OCI-LY1 (cell line): ENCODE data around the gene SEMA5A.

ENCODE experiments used
- H2AFZ ChIP-seq: fragments of 200-600 bp; sonication (generic), shearing (Covaris generic); 2 replicates; pipeline ENCODE4 v1.6.0; 2014; ENCODE audit warnings: antibody characterized with exemption, mild to moderate bottlenecking, low read length
- H3F3A ChIP-seq: fragments of 200-600 bp; sonication (generic), shearing (Covaris generic); 2 replicates; pipeline ENCODE4 v1.6.0; 2014; ENCODE audit warnings: mild to moderate bottlenecking, antibody characterized with exemption, low read length, moderate library complexity; ENCODE audit not compliant: insufficient read depth
- H3K27ac ChIP-seq: fragments of 200-600 bp; sonication (generic); 2 replicates; pipeline ENCODE4 v1.5.1; 2014; ENCODE audit warnings: low read length, mixed run types, mild to moderate bottlenecking, low read depth; ENCODE audit not compliant: poor library complexity, severe bottlenecking
- H3K27me3 ChIP-seq: fragments of 200-600 bp; sonication (generic); 2 replicates; pipeline ENCODE4 v1.6.0; 2014; ENCODE audit warnings: antibody characterized with exemption, mild to moderate bottlenecking, low read length, moderate library complexity; ENCODE audit not compliant: insufficient read depth
- H3K36me3 ChIP-seq: fragments of 200-600 bp; sonication (generic); 2 replicates; pipeline ENCODE4 v1.6.1; 2014; ENCODE audit warnings: mild to moderate bottlenecking, antibody characterized with exemption, low read length, moderate library complexity, mixed read lengths; ENCODE audit not compliant: insufficient read depth
- H3K4me1 ChIP-seq: fragments of 200-600 bp; sonication (generic); 2 replicates; pipeline ENCODE4 v1.5.1; 2014; ENCODE audit warnings: mild to moderate bottlenecking, low read length, moderate library complexity; ENCODE audit not compliant: insufficient read depth, severe bottlenecking
- H3K4me2 ChIP-seq: fragments of 200-600 bp; sonication (generic), shearing (Covaris generic); 2 replicates; pipeline ENCODE4 v1.6.1; 2014; ENCODE audit warnings: low read length
- H3K4me3 ChIP-seq: fragments of 200-600 bp; sonication (generic); 2 replicates; pipeline ENCODE4 v1.5.1; 2014; ENCODE audit warnings: low read length, low read depth, mild to moderate bottlenecking, mixed read lengths; ENCODE audit not compliant: poor library complexity, severe bottlenecking
- H3K79me2 ChIP-seq: fragments of 200-600 bp; shearing (Covaris generic); 2 replicates; pipeline ENCODE4 v1.6.1; 2016; ENCODE audit warnings: mixed run types, low read length, mixed read lengths; ENCODE audit not compliant: insufficient read depth
- H3K9ac ChIP-seq: fragments of 200-600 bp; sonication (generic), shearing (Covaris generic); 2 replicates; pipeline ENCODE4 v1.6.1; 2014; ENCODE audit warnings: mild to moderate bottlenecking, low read length, mixed read lengths
- H3K9me2 ChIP-seq: fragments of 200-600 bp; sonication (generic), shearing (Covaris generic); 2 replicates; pipeline ENCODE4 v1.6.1; 2014; ENCODE audit warnings: low read depth, mild to moderate bottlenecking, low read length, mixed read lengths
- H3K9me3 ChIP-seq: fragments of 200-600 bp; shearing (Covaris generic); 2 replicates; pipeline ENCODE4 v1.6.1; 2014; ENCODE audit warnings: low read length, mixed read lengths
- H4K20me1 ChIP-seq: fragments of 200-600 bp; sonication (generic), shearing (Covaris generic); 2 replicates; pipeline ENCODE4 v1.6.0; 2016; ENCODE audit warnings: mild to moderate bottlenecking, low read length; ENCODE audit not compliant: insufficient read depth
- EZH2 ChIP-seq: fragments of 200-600 bp; sonication (generic), shearing (Covaris generic); IDR thresholded peaks from 2 replicates; pipeline ENCODE4 v1.8.0; 2017; ENCODE audit warnings: borderline replicate concordance, mixed run types, mild to moderate bottlenecking, antibody characterized with exemption, low read length, moderate library complexity, mixed read lengths
- TF ChIP-seq, protein P1 (sequence below): fragments of 200-600 bp; sonication (generic), shearing (Covaris generic); IDR thresholded peaks from 2 replicates; pipeline ENCODE4 v1.5.1; 2017; ENCODE audit warnings: mild to moderate bottlenecking, antibody characterized with exemption, low read length, moderate library complexity, mixed read lengths

SEMA5A gene

DNA sequence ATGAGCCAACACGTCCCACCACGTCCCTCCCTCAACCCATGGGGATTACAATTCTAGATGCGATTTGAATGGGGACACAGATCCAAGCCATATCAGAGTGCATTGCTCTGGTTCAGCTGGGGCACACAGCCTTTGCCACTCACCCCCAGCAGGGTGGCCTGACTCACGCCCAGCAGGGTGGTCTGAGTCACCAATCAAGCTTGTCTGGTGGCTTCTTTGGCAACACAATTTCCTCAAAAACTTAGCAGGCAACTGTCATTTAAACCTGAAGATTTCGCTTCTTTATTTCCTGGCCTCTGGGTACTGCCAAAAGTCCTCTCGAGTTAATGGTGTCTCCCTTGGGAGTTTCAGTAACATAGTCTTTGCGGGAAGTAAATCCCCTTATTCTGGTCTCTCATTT lies 16.3 kb upstream of the SEMA5A start:
- no peak overlapping the region for H3K4me3 ChIP-seq
- no peaks in the 10 kb centered on the region for H3K9me3 ChIP-seq
- no peaks in the 10 kb centered on the region for H3F3A ChIP-seq
- no peak overlapping the region for H2AFZ ChIP-seq
- H3K4me2 ChIP-seq = no peak overlapping the region
- H3K27me3 ChIP-seq = no peaks in the 10 kb centered on the region
- no peak overlapping the region for H3K9ac ChIP-seq
- no peak for TF ChIP-seq EZH2
- TF ChIP-seq, protein P1, sequence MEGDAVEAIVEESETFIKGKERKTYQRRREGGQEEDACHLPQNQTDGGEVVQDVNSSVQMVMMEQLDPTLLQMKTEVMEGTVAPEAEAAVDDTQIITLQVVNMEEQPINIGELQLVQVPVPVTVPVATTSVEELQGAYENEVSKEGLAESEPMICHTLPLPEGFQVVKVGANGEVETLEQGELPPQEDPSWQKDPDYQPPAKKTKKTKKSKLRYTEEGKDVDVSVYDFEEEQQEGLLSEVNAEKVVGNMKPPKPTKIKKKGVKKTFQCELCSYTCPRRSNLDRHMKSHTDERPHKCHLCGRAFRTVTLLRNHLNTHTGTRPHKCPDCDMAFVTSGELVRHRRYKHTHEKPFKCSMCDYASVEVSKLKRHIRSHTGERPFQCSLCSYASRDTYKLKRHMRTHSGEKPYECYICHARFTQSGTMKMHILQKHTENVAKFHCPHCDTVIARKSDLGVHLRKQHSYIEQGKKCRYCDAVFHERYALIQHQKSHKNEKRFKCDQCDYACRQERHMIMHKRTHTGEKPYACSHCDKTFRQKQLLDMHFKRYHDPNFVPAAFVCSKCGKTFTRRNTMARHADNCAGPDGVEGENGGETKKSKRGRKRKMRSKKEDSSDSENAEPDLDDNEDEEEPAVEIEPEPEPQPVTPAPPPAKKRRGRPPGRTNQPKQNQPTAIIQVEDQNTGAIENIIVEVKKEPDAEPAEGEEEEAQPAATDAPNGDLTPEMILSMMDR = no peak
- no peaks in the 10 kb centered on the region for H3K9me2 ChIP-seq
- no peaks in the 10 kb centered on the region for H3K79me2 ChIP-seq
- H3K27ac ChIP-seq = no peak overlapping the region
- no peaks in the 10 kb centered on the region for H4K20me1 ChIP-seq
- no peaks in the 10 kb centered on the region for H3K4me1 ChIP-seq
- H3K36me3 ChIP-seq = no peaks in the 10 kb centered on the region

DNA sequence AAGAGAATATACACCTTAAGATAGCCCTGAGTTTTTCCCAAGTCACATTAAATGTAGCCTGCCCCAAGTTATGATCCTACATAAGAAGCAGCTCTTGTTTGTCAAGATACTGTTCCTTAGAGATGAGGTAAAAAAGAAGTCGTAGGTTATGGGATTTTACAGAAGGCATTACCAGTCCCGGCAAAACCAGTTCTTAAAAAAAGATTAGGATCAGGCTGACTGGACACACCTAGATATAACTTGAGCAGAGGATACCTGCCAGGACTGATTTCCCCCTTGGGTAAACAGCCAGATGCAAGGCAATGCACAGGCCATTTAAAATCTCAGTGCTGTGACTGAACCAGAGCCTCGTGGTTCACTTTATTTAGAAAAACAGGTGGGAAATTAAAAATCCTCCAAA lies 14.1 kb upstream of the SEMA5A start:
- TF ChIP-seq EZH2 = no peak
- TF ChIP-seq, protein P1 = no peak

DNA sequence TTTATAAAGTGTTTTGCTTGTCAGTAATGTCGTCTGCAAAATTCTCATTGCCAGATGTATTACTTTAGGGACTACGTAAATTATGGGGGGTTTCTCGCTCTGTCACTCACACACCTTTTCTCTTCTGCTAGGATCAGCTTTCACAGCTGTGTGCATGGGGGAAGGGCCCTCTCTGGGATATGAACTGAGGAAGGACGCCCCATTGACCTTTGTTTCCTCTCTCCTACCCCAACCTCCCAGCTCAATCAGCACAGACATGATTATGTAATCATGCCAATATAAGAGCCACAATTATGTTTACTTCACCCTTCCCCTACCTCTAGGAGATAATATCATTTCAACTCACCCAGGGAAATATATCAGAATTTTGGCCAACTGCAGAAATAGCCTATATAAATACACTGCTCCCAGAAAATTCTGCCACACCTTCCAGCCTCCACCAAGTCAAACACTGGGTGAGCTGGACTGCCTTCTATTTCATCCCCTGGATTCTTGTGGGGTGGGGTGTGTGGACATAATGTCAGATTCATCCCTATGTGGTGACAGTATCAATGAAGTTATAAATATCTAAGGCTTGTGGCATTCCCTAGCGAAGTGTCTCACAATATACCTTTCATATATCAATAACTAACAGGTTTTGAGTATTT lies 12.6 kb upstream of the SEMA5A start:
- H4K20me1 ChIP-seq = no peaks in the 10 kb centered on the region
- H3K79me2 ChIP-seq = no peaks in the 10 kb centered on the region
- no peak overlapping the region for H2AFZ ChIP-seq
- H3K27ac ChIP-seq = no peak overlapping the region
- H3K4me1 ChIP-seq = no peaks in the 10 kb centered on the region
- no peaks in the 10 kb centered on the region for H3K9me2 ChIP-seq
- no peaks in the 10 kb centered on the region for H3K27me3 ChIP-seq
- TF ChIP-seq, protein P1 = no peak
- no peak for TF ChIP-seq EZH2
- no peak overlapping the region for H3K4me2 ChIP-seq
- H3F3A ChIP-seq = no peaks in the 10 kb centered on the region
- H3K9me3 ChIP-seq = no peaks in the 10 kb centered on the region
- H3K36me3 ChIP-seq = no peaks in the 10 kb centered on the region
- H3K9ac ChIP-seq = no peak overlapping the region
- H3K4me3 ChIP-seq = no peak overlapping the region

More for the DNA sequence above, 14.1 kb upstream of the SEMA5A start:
- H3K9ac ChIP-seq = no peak overlapping the region
- no peak overlapping the region for H3K4me2 ChIP-seq
- H4K20me1 ChIP-seq = no peaks in the 10 kb centered on the region
- no peaks in the 10 kb centered on the region for H3K79me2 ChIP-seq
- no peaks in the 10 kb centered on the region for H3K9me3 ChIP-seq
- no peak overlapping the region for H3K4me3 ChIP-seq
- H3K4me1 ChIP-seq = no peaks in the 10 kb centered on the region
- no peaks in the 10 kb centered on the region for H3F3A ChIP-seq
- no peaks in the 10 kb centered on the region for H3K36me3 ChIP-seq
- H3K27me3 ChIP-seq = no peaks in the 10 kb centered on the region
- H3K27ac ChIP-seq = no peak overlapping the region
- no peak overlapping the region for H2AFZ ChIP-seq
- H3K9me2 ChIP-seq = no peaks in the 10 kb centered on the region
